ENCODE data around the gene ETV5.
"Not testable (repeated sequence)": the region's sequence is repeated elsewhere in the genome, so short reads cannot be mapped to it uniquely, and the experiment has no call there.

The ETV5 gene

GRCh38 chr3:186042521-186043202 lies 66.2 kb downstream of the ETV5 start:
- no peak for DNase-seq
- H3K27me3 ChIP-seq (ENCODE audit: insufficient read depth, low read depth, severe bottlenecking): no peaks in the 10 kb centered on the region
- H3K4me3 ChIP-seq (ENCODE audit: low read depth, low read length): no peak overlapping the region
- H3K9me3 ChIP-seq (ENCODE audit: severe bottlenecking): no peaks in the 10 kb centered on the region
- TF ChIP-seq CTCF (IDR thresholded peaks at IDR 0.05; ENCODE audit: low read depth, low read length): no peak
- H3K27ac ChIP-seq: no peak overlapping the region
- no peaks in the 10 kb centered on the region for H3K36me3 ChIP-seq

- DNase-seq: no peak
- no peaks in the 10 kb centered on the region for H3K27me3 ChIP-seq (ENCODE audit: insufficient read depth, low read depth, severe bottlenecking)
- no peaks in the 10 kb centered on the region for H3K9me3 ChIP-seq (ENCODE audit: severe bottlenecking)
- H3K4me3 ChIP-seq (ENCODE audit: low read depth, low read length): no peak overlapping the region
- no peak overlapping the region for H3K27ac ChIP-seq
- no peak for TF ChIP-seq CTCF (IDR thresholded peaks at IDR 0.05; ENCODE audit: low read depth, low read length)
- H3K36me3 ChIP-seq: no peaks in the 10 kb centered on the region
Measured at GRCh38 chr3:186042036-186042435, 66.9 kb downstream of the ETV5 start.

GRCh38 chr3:186038360-186038759 lies 70.5 kb downstream of the ETV5 start:
- no peak for DNase-seq
- TF ChIP-seq CTCF (IDR thresholded peaks at IDR 0.05; ENCODE audit: low read depth, low read length): no peak
- H3K36me3 ChIP-seq: no peaks in the 10 kb centered on the region
- H3K27me3 ChIP-seq (ENCODE audit: insufficient read depth, low read depth, severe bottlenecking): no peaks in the 10 kb centered on the region
- H3K4me3 ChIP-seq (ENCODE audit: low read depth, low read length): no peak overlapping the region
- no peaks in the 10 kb centered on the region for H3K9me3 ChIP-seq (ENCODE audit: severe bottlenecking)
- no peak overlapping the region for H3K27ac ChIP-seq

- no peaks in the 10 kb centered on the region for H3K27me3 ChIP-seq (ENCODE audit: insufficient read depth, low read depth, severe bottlenecking)
- no peaks in the 10 kb centered on the region for H3K36me3 ChIP-seq
- no peak overlapping the region for H3K27ac ChIP-seq
- H3K9me3 ChIP-seq (ENCODE audit: severe bottlenecking): no peaks in the 10 kb centered on the region
- no peak overlapping the region for H3K4me3 ChIP-seq (ENCODE audit: low read depth, low read length)
- no peak for DNase-seq
- TF ChIP-seq CTCF (IDR thresholded peaks at IDR 0.05; ENCODE audit: low read depth, low read length): no peak
Measured at GRCh38 chr3:186035277-186035676, 73.6 kb downstream of the ETV5 start.

- Histone ChIP-seq H3K4me3 (ENCODE audit: low read depth, low read length) (no peak overlapping the region), H3K9me3 (ENCODE audit: severe bottlenecking) (no peaks in the 10 kb centered on the region), H3K27me3 (ENCODE audit: insufficient read depth, low read depth, severe bottlenecking) (no peaks in the 10 kb centered on the region), H3K36me3 (no peaks in the 10 kb centered on the region), H3K27ac (no peak overlapping the region)
- no peak for TF ChIP-seq CTCF (IDR thresholded peaks at IDR 0.05; ENCODE audit: low read depth, low read length)
- DNase-seq: no peak
Measured at GRCh38 chr3:186032321-186032720, 76.6 kb downstream of the ETV5 start.

- not testable (repeated sequence) for H3K9me3 ChIP-seq (ENCODE audit: severe bottlenecking); H3K36me3 ChIP-seq; DNase-seq; H3K27ac ChIP-seq; H3K27me3 ChIP-seq (ENCODE audit: insufficient read depth, low read depth, severe bottlenecking); H3K4me3 ChIP-seq (ENCODE audit: low read depth, low read length)
Measured at GRCh38 chr3:186025993-186026392, 82.9 kb downstream of the ETV5 start.

All from WERI-Rb-1 (cell line).